GM12873 (cell line): ENCODE data around the gene NT5E.

Source experiments
- TF ChIP-seq, protein P1 (sequence below): IDR thresholded peaks from 2 replicates; pipeline ENCODE4 v1.5.1; 2012; ENCODE audit warnings: low read depth, mild to moderate bottlenecking, moderate library complexity, low read length, control low read depth; ENCODE audit not compliant: insufficient read depth; ENCODE audit errors: missing control alignments

Gene NT5E

GRCh38 chr6:85404564-85405174 is 45.2 kb upstream of the NT5E start:
- TF ChIP-seq, protein P1, sequence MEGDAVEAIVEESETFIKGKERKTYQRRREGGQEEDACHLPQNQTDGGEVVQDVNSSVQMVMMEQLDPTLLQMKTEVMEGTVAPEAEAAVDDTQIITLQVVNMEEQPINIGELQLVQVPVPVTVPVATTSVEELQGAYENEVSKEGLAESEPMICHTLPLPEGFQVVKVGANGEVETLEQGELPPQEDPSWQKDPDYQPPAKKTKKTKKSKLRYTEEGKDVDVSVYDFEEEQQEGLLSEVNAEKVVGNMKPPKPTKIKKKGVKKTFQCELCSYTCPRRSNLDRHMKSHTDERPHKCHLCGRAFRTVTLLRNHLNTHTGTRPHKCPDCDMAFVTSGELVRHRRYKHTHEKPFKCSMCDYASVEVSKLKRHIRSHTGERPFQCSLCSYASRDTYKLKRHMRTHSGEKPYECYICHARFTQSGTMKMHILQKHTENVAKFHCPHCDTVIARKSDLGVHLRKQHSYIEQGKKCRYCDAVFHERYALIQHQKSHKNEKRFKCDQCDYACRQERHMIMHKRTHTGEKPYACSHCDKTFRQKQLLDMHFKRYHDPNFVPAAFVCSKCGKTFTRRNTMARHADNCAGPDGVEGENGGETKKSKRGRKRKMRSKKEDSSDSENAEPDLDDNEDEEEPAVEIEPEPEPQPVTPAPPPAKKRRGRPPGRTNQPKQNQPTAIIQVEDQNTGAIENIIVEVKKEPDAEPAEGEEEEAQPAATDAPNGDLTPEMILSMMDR = no peak

- TF ChIP-seq, protein P1 = no peak
Measured at GRCh38 chr6:85405175-85405852, 44.6 kb upstream of the NT5E start.

GRCh38 chr6:85405853-85406198 is 44.1 kb upstream of the NT5E start:
- TF ChIP-seq, protein P1 = no peak

DNA sequence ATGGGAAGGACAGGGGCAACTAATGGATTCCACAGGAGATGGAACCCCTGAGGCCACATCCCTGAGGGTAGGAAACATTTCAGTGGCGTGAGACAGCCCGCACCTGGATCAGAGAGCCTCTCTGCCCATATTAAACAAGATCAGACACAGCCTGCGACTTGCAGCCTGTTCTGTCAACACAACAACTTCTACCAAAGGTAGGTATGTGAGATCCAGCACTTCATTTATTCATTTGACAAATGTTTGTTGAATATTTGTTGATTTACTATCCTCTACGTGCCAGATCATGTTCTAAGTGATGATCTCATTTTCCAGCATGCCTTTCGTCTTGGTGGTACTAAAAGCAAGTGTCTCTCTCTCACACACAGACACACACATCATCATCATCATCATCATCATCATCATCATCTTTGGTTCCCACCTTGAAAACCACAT is 43.2 kb upstream of the NT5E start:
- TF ChIP-seq, protein P1 = no peak

GRCh38 chr6:85408039-85408438 is 41.8 kb upstream of the NT5E start:
- TF ChIP-seq, protein P1 = no peak

- TF ChIP-seq, protein P1 = no peak
Measured at GRCh38 chr6:85412911-85413430, 36.9 kb upstream of the NT5E start.

- TF ChIP-seq, protein P1 = no peak
Measured at GRCh38 chr6:85416049-85416448, 33.8 kb upstream of the NT5E start.
